HCT116 (cell line): Measurements from ENCODE around the gene SUN2. TPM values are rescaled to one million over a fixed set of nuclear protein-coding genes. Genes with fewer than 3 reads are reported as not detected.

ENCODE experiments used
- ATAC-seq: fragments of 200-7000 bp; cut with Tn5 transposase; 2 replicates; pipeline ENCODE4 v1.9.1; 2020; ENCODE audit warnings: mild to moderate bottlenecking, moderate library complexity
- BruUV-seq: library from RNA; stranded (reverse); fragments of 400-500 nt; replicated peaks from 2 replicates; lab custom pipeline; 2021; lab: Mats Ljungman, UMichigan
- CTCF ChIA-PET: fragments of 300-600 bp; sonication (Branson Sonifier 250); formaldehyde crosslinking; loops from one replicate; lab custom pipeline; 2021; ENCODE audit warnings: antibody characterized with exemption; lab: Charles Lee
- POLR2A ChIA-PET: fragments of 300-600, 350-600 bp; sonication (Branson Sonifier 250); formaldehyde crosslinking; loops from one replicate; lab custom pipeline; 2021; ENCODE audit warnings: antibody characterized with exemption; lab: Charles Lee
- RAD21 ChIA-PET, 2 experiments: fragments of 300-600 bp; sonication (Branson Sonifier 250); formaldehyde crosslinking; loops; one replicate each; lab custom pipeline; 2023; ENCODE audit warnings: low total read pairs in 2 of 2; ENCODE audit not compliant: uncharacterized antibody in 2 of 2, unreplicated experiment in 2 of 2, low non-redundant PET in 1 of 2; lab: Charles Lee
- DNase-seq: peaks from one replicate; pipeline ENCODE4 v3.0.0-alpha.2; 2010; ENCODE audit warnings: low read depth, low spot score
- H2AFZ ChIP-seq: fragments of 200-600 bp; shearing (Covaris generic), sonication (generic); 2 replicates; pipeline ENCODE4 v1.6.1; 2017; ENCODE audit warnings: low read depth, mixed run types, mixed read lengths, antibody characterized with exemption, low read length; ENCODE audit not compliant: poor library complexity, severe bottlenecking
- H3K27ac ChIP-seq: 2 replicates; pipeline ENCODE4 v1.5.1; 2012; ENCODE audit warnings: low read depth, low read length
- H3K27me3 ChIP-seq: fragments of 200-600 bp; sonication (generic); 2 replicates; pipeline ENCODE4 v1.6.1; 2016; ENCODE audit warnings: mixed run types, low read length, mixed read lengths; ENCODE audit not compliant: insufficient read depth
- H3K36me3 ChIP-seq, 2 experiments: fragments of 200-500 bp in 1 of 2; fragments of 200-600 bp in 1 of 2; sonication (Bioruptor generic) in 1 of 2; sonication (generic) in 1 of 2; 2 replicates each; pipeline versions ENCODE4 v1.5.1 to v1.6.1; 2014 to 2016; ENCODE audit warnings: low read length in 2 of 2, inconsistent platforms in 1 of 2, mixed read lengths in 1 of 2, mixed run types in 1 of 2; ENCODE audit not compliant: insufficient read depth in 2 of 2, control insufficient read depth in 1 of 2
- H3K4me1 ChIP-seq, 2 experiments: fragments of 200-600 bp in 1 of 2; sonication (generic) in 1 of 2; 2 replicates each; pipeline versions ENCODE4 v1.5.1 to v1.6.1; 2012 to 2017; ENCODE audit warnings: low read length in 2 of 2, inconsistent platforms in 1 of 2, mild to moderate bottlenecking in 1 of 2, mixed read lengths in 1 of 2, mixed run types in 1 of 2, moderate library complexity in 1 of 2; ENCODE audit not compliant: insufficient read depth in 2 of 2, control insufficient read depth in 1 of 2
- H3K4me2 ChIP-seq: fragments of 200-600 bp; sonication (generic); 2 replicates; pipeline ENCODE4 v1.6.1; 2017; ENCODE audit warnings: mixed run types, low read length, mixed read lengths
- H3K4me3 ChIP-seq, 2 experiments: fragments of 200-600 bp in 1 of 2; sonication (generic) in 1 of 2; replicated peaks in 1 of 2; 2 replicates each; pipeline ENCODE4 v1.5.1; 2011 to 2016; ENCODE audit warnings: low read length in 2 of 2, control low read depth in 1 of 2, low read depth in 1 of 2, mild to moderate bottlenecking in 1 of 2, mixed read lengths in 1 of 2, mixed run types in 1 of 2
- H3K79me2 ChIP-seq: fragments of 200-600 bp; sonication (generic); 2 replicates; pipeline ENCODE4 v1.6.1; 2017; ENCODE audit warnings: mild to moderate bottlenecking, mixed run types, low read length, moderate library complexity, mixed read lengths; ENCODE audit not compliant: insufficient read depth
- H3K9ac ChIP-seq: fragments of 200-600 bp; sonication (generic); 2 replicates; pipeline ENCODE4 v1.6.1; 2016; ENCODE audit warnings: low read length, mixed read lengths
- H3K9me2 ChIP-seq: fragments of 200-600 bp; sonication (generic), shearing (Covaris generic); 2 replicates; pipeline ENCODE4 v1.6.1; 2017; ENCODE audit warnings: mixed run types, mild to moderate bottlenecking, moderate library complexity; ENCODE audit not compliant: insufficient read depth
- H3K9me3 ChIP-seq, 2 experiments: fragments of 200-500 bp in 1 of 2; fragments of 200-600 bp in 1 of 2; sonication (Bioruptor generic) in 1 of 2; sonication (generic) in 1 of 2; 2 replicates each; pipeline ENCODE4 v1.6.1; 2014 to 2017; ENCODE audit warnings: low read length in 2 of 2, mixed read lengths in 2 of 2, inconsistent platforms in 1 of 2, low read depth in 1 of 2, mild to moderate bottlenecking in 1 of 2, mixed run types in 1 of 2, moderate library complexity in 1 of 2; ENCODE audit not compliant: control insufficient read depth in 1 of 2, insufficient read depth in 1 of 2
- H4K20me1 ChIP-seq: fragments of 200-600 bp; sonication (generic), shearing (Covaris generic); 2 replicates; pipeline ENCODE4 v1.6.1; 2017; ENCODE audit warnings: mixed run types, mild to moderate bottlenecking, moderate library complexity; ENCODE audit not compliant: insufficient read depth
- CBX3 ChIP-seq: IDR thresholded peaks from 2 replicates; pipeline ENCODE4 v1.6.1; 2012; ENCODE audit warnings: low read depth
- CEBPB ChIP-seq: IDR thresholded peaks from 2 replicates; pipeline ENCODE4 v1.6.1; 2012; ENCODE audit warnings: low read depth
- EZH2phosphoT487 ChIP-seq: fragments of 200-600 bp; IDR thresholded peaks from 2 replicates; pipeline ENCODE4 v1.6.1; 2018; ENCODE audit warnings: antibody characterized with exemption, borderline replicate concordance
- FOSL1 ChIP-seq: IDR thresholded peaks from 2 replicates; pipeline ENCODE4 v1.6.1; 2012; ENCODE audit warnings: low read depth
- JUND ChIP-seq: IDR thresholded peaks from 2 replicates; pipeline ENCODE4 v1.6.1; 2012
- POLR2A ChIP-seq: IDR thresholded peaks from 2 replicates; pipeline ENCODE4 v1.7.0; 2011; ENCODE audit warnings: borderline replicate concordance; ENCODE audit not compliant: insufficient read depth, insufficient read length; ENCODE audit errors: extremely low read depth
- POLR2AphosphoS5 ChIP-seq: IDR thresholded peaks from 2 replicates; pipeline ENCODE4 v1.6.1; 2011; ENCODE audit warnings: mild to moderate bottlenecking, low read depth, low read length, moderate library complexity
- SIN3A ChIP-seq: IDR thresholded peaks from 2 replicates; pipeline ENCODE4 v1.6.1; 2012; ENCODE audit warnings: low read depth
- SP1 ChIP-seq: IDR thresholded peaks from 2 replicates; pipeline ENCODE4 v1.6.1; 2012; ENCODE audit warnings: low read depth
- TCF7L2 ChIP-seq: IDR thresholded peaks from 2 replicates; pipeline ENCODE4 v1.7.0; 2011; ENCODE audit warnings: borderline replicate concordance, inconsistent platforms; ENCODE audit not compliant: insufficient read depth, insufficient read length; ENCODE audit errors: extremely low read depth
- ZFX ChIP-seq: fragments of 450-650 bp; IDR thresholded peaks from 2 replicates; pipeline ENCODE4 v1.6.1; 2017
- intact Hi-C: fragments of 100-400 bp; cut with micrococcal nuclease; formaldehyde crosslinking; loops from 2 replicates; pipeline ENCODE4 v1.10.0; 2022
- total RNA-seq: library from RNA; stranded (reverse); gene quantifications from one replicate; pipeline ENCODE4 v1.2.1, GENCODE V29; 2021; ENCODE audit not compliant: unreplicated experiment
- TF ChIP-seq, protein P1 (sequence below): IDR thresholded peaks from 2 replicates; pipeline ENCODE4 v1.6.1; 2011; ENCODE audit warnings: mild to moderate bottlenecking, low read length, moderate library complexity; ENCODE audit not compliant: insufficient replicate concordance; ENCODE audit errors: extremely low read depth
- TF ChIP-seq, protein P2 (sequence below): IDR thresholded peaks from 2 replicates; pipeline ENCODE4 v1.6.1; 2012; ENCODE audit warnings: low read depth

SUN2 gene
- total RNA-seq, 1 experiment from 2014 or later, result 71.6 TPM

DNA sequence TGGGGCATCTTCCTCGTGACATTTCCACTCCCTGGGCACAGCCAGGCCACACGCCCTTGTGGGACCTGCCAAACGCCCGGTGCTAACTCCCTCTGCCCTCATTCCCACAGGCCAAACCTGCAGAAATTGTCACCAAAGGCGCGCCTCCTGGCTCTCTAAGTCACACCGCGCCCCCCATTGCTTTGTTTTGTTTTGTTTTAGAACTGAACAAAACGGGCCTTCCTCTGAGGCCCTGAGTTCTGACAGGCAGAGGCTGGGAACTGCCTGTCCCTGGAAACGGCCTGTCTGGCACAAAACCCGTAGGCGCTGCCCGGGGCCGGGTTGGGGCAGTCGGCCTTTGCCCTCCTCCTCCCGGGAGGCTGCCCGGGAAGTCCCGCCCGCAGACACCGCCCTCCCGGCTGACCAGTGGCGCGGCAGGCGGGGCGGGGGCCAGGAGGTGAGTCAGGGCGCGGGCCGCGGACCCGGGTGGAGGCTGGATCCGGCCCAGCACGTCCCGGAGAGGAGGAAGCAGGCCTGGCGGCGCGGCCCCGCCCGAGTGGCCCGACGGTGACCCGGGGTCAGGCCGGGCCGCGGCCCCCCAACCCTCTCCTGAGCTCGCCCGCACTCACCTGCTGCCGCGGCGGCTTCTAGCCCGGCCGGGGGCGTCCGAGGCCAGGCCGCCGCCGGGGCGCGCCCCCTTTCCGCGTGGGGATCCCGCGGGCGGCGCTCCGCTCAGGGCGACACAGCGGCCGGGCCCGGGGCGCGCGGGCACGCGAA is 465 bp downstream of the SUN2 start:
- H3K79me2 ChIP-seq, result peaks cover 16% of the 10 kb centered on the region
- ChIA-PET POLR2A (interaction anchor here (1.6 kb wide), 1 partner anchor 50 kb away, joined by 6 read pairs; the partner anchor contains the start of gene GTPBP1), RAD21 (no interaction called here), CTCF (interaction anchor here (1.5 kb wide), 1 partner anchor 30 kb away, joined by 3 read pairs; no protein-coding TSS in a partner anchor)
- no peak overlapping the region for H2AFZ ChIP-seq
- peak overlapping the region; percentile 99 for H3K27ac ChIP-seq
- no peaks in the 10 kb centered on the region for H3K9me3 ChIP-seq
- no peak for TF ChIP-seq SP1
- TF ChIP-seq, protein P1, sequence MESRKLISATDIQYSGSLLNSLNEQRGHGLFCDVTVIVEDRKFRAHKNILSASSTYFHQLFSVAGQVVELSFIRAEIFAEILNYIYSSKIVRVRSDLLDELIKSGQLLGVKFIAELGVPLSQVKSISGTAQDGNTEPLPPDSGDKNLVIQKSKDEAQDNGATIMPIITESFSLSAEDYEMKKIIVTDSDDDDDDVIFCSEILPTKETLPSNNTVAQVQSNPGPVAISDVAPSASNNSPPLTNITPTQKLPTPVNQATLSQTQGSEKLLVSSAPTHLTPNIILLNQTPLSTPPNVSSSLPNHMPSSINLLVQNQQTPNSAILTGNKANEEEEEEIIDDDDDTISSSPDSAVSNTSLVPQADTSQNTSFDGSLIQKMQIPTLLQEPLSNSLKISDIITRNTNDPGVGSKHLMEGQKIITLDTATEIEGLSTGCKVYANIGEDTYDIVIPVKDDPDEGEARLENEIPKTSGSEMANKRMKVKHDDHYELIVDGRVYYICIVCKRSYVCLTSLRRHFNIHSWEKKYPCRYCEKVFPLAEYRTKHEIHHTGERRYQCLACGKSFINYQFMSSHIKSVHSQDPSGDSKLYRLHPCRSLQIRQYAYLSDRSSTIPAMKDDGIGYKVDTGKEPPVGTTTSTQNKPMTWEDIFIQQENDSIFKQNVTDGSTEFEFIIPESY, result no peak
- TF ChIP-seq POLR2A, result no peak
- no peak; the same call in none of the 2 replicates for TF ChIP-seq JUND
- no peak for TF ChIP-seq CEBPB
- TF ChIP-seq ZFX, result peak; percentile 86; the same call in 1 of the 2 replicates
- peak; percentile 71 for TF ChIP-seq SIN3A
- peak; percentile 45; the same call in 1 of the 2 replicates for TF ChIP-seq FOSL1
- no peak for TF ChIP-seq EZH2phosphoT487
- peak; percentile 48; the same call in 1 of the 2 replicates for TF ChIP-seq POLR2AphosphoS5
- no peak for TF ChIP-seq TCF7L2
- TF ChIP-seq CBX3, result no peak
- TF ChIP-seq, protein P2, sequence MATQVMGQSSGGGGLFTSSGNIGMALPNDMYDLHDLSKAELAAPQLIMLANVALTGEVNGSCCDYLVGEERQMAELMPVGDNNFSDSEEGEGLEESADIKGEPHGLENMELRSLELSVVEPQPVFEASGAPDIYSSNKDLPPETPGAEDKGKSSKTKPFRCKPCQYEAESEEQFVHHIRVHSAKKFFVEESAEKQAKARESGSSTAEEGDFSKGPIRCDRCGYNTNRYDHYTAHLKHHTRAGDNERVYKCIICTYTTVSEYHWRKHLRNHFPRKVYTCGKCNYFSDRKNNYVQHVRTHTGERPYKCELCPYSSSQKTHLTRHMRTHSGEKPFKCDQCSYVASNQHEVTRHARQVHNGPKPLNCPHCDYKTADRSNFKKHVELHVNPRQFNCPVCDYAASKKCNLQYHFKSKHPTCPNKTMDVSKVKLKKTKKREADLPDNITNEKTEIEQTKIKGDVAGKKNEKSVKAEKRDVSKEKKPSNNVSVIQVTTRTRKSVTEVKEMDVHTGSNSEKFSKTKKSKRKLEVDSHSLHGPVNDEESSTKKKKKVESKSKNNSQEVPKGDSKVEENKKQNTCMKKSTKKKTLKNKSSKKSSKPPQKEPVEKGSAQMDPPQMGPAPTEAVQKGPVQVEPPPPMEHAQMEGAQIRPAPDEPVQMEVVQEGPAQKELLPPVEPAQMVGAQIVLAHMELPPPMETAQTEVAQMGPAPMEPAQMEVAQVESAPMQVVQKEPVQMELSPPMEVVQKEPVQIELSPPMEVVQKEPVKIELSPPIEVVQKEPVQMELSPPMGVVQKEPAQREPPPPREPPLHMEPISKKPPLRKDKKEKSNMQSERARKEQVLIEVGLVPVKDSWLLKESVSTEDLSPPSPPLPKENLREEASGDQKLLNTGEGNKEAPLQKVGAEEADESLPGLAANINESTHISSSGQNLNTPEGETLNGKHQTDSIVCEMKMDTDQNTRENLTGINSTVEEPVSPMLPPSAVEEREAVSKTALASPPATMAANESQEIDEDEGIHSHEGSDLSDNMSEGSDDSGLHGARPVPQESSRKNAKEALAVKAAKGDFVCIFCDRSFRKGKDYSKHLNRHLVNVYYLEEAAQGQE, result no peak
- H3K27me3 ChIP-seq, result no peaks in the 10 kb centered on the region
- intact Hi-C loops, result no loop called here
- H3K4me3 ChIP-seq, result peak overlapping the region; percentile 70 to 79
- ATAC-seq (peak; percentile 78), DNase-seq (no peak)
- H3K9ac ChIP-seq, result peak overlapping the region; percentile 87
- H3K4me1 ChIP-seq, result peaks cover 14 to 37% of the 10 kb centered on the region in 2 experiments; a peak in 3 of 4 replicates
- H4K20me1 ChIP-seq, result no peaks in the 10 kb centered on the region
- no TSS peak for BruUV-seq
- peak overlapping the region; percentile 98 for H3K4me2 ChIP-seq
- peaks cover 0 to 18% of the 10 kb centered on the region in 2 experiments; a peak in 2 of 4 replicates for H3K36me3 ChIP-seq
- H3K9me2 ChIP-seq, result no peaks in the 10 kb centered on the region
